ENCODE results near the gene PLPPR3. TPM values are rescaled to one million over a fixed set of nuclear protein-coding genes. Genes with fewer than 3 reads are reported as not detected.

The PLPPR3 gene
- total and polyA plus RNA-seq, 2 experiments from 2014 or later, result 65.7 to 88.2 TPM

- H3K27ac ChIP-seq, result no peak overlapping the region
- no peak for DNase-seq (ENCODE audit: low read depth in 1 of 2, low spot score in 1 of 2)
These were observed 46.9 kb upstream of the PLPPR3 start for GRCh38 chr19:868458-869244.

GRCh38 chr19:867855-868457, 46.2 kb upstream of the PLPPR3 start:
- no peak for TF ChIP-seq CTCF (IDR thresholded peaks at IDR 0.05; ENCODE audit: low read depth, low read length)
- Histone ChIP-seq H3K27ac (no peak overlapping the region), H3K4me3 (no peak overlapping the region), H3K9me3 (ENCODE audit: low read depth) (no peaks in the 10 kb centered on the region), H3K27me3 (no peaks in the 10 kb centered on the region), H3K36me3 (peaks cover 10% of the 10 kb centered on the region), H3K4me1 (ENCODE audit: low read depth) (no peaks in the 10 kb centered on the region)
- no peak for DNase-seq (ENCODE audit: low read depth in 1 of 2, low spot score in 1 of 2)

More at GRCh38 chr19:868458-869244, 46.9 kb upstream of the PLPPR3 start:
- Histone ChIP-seq H3K9me3 (ENCODE audit: low read depth) (no peaks in the 10 kb centered on the region), H3K4me1 (ENCODE audit: low read depth) (no peaks in the 10 kb centered on the region), H3K36me3 (peaks cover 10% of the 10 kb centered on the region), H3K27me3 (no peaks in the 10 kb centered on the region), H3K4me3 (no peak overlapping the region)
- TF ChIP-seq CTCF (IDR thresholded peaks at IDR 0.05; ENCODE audit: low read depth, low read length), result no peak

GRCh38 chr19:867301-867793, 45.6 kb upstream of the PLPPR3 start:
- no peak for TF ChIP-seq CTCF (IDR thresholded peaks at IDR 0.05; ENCODE audit: low read depth, low read length)
- no peak overlapping the region for H3K27ac ChIP-seq
- no peak for DNase-seq (ENCODE audit: low read depth in 1 of 2, low spot score in 1 of 2)
- no peaks in the 10 kb centered on the region for H3K9me3 ChIP-seq (ENCODE audit: low read depth)
- H3K4me3 ChIP-seq, result no peak overlapping the region
- no peaks in the 10 kb centered on the region for H3K27me3 ChIP-seq
- H3K4me1 ChIP-seq (ENCODE audit: low read depth), result no peaks in the 10 kb centered on the region
- H3K36me3 ChIP-seq, result peaks cover 10% of the 10 kb centered on the region

- Histone ChIP-seq H3K9me3 (ENCODE audit: low read depth) (no peaks in the 10 kb centered on the region), H3K27me3 (peaks cover 2% of the 10 kb centered on the region), H3K27ac (no peak overlapping the region), H3K36me3 (peaks cover 10% of the 10 kb centered on the region), H3K4me3 (no peak overlapping the region), H3K4me1 (ENCODE audit: low read depth) (no peaks in the 10 kb centered on the region)
- no peak for DNase-seq (ENCODE audit: low read depth in 1 of 2, low spot score in 1 of 2)
- TF ChIP-seq CTCF (IDR thresholded peaks at IDR 0.05; ENCODE audit: low read depth, low read length), result no peak
These were observed 45.1 kb upstream of the PLPPR3 start for GRCh38 chr19:866769-867300.

GRCh38 chr19:863315-863620, 41.5 kb upstream of the PLPPR3 start:
- H3K27ac ChIP-seq, result no peak overlapping the region
- H3K4me3 ChIP-seq, result no peak overlapping the region
- H3K9me3 ChIP-seq (ENCODE audit: low read depth), result no peaks in the 10 kb centered on the region
- DNase-seq (ENCODE audit: low read depth in 1 of 2, low spot score in 1 of 2), result no peak
- peaks cover 32% of the 10 kb centered on the region for H3K27me3 ChIP-seq
- peaks cover 7% of the 10 kb centered on the region for H3K36me3 ChIP-seq
- no peaks in the 10 kb centered on the region for H3K4me1 ChIP-seq (ENCODE audit: low read depth)
- TF ChIP-seq CTCF (IDR thresholded peaks at IDR 0.05; ENCODE audit: low read depth, low read length), result no peak

Data from cardiac muscle cell (in vitro differentiated cells and primary cell).